Stimulated activated CD4-positive, alpha-beta T cell treated with anti-CD3 and anti-CD28 coated beads, TNF-alpha, amount 100 ng/mL, for 24 hours (primary cell): Measurements from ENCODE around the gene SPRED2.

Experiments used
- DNase-seq, 3 experiments: peaks; one replicate each; pipeline ENCODE4 v3.0.0-alpha.2; 2020; ENCODE audit warnings: low read depth in 3 of 3

SPRED2 gene

DNA sequence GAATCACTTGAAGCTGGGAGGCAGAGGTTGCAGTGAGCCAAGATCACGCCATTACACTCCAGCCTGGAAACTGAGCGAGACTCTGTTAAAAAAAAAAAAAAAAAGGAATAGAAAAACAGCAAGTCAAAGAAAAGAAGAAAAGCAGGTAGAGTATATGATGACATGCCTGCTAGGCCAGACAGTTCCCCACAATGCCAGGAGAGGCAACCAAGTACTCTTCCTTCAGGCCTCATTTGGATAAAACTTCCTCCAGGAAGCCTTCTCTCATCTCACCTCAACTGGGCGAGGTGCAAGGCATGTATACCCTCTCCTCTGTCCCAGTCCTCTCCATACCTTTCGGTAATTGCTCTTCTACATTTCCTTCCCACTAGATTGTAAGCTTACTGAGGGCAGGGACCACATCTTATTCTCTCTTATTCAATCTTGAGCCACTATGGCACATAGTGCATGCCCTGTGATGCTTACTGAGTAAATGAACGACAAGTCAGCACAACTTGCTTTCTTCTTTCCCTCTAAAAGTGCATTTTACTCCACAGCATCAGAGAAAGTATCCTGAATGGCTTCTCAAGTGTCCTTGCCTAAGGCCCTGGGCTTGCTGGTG lies 10.1 kb upstream of the SPRED2 start:
- DNase-seq: no peak

DNA sequence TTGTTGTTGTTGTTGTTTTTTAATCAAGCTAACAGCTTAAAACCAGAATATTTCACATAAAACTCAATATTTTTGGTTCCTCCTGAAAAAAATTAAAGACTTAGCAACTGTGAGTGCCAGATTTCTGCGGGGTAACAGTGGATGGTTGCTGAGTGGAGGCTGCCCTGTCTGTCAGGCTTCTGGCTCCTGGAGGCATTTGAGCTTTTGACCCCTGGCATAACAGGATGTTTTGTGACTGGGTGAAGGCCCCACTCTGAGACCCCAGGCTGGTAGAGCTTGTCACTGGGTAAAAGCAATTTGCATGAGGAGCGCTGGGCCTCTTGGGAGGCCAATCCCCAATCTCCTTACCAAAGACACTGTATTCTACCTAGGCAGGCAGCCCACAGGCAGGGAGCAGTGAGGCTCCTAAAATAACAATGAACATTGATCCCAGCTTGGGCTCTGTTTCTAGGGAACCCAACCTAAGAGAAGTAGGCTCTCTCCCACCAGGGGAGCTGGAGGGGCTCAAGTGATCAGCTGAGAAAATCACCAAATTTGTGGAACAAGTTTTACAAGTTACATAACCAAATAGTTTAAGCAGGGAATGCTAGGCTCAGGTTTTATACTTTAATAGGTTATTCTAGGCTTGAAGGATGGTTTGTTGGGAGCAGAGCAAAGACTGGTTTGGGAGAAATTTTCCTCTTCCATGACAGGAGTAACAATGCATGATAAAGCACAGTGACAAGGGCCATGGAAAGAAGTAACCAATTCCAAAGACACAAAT lies 5.9 kb upstream of the SPRED2 start:
- DNase-seq: no peak

DNA sequence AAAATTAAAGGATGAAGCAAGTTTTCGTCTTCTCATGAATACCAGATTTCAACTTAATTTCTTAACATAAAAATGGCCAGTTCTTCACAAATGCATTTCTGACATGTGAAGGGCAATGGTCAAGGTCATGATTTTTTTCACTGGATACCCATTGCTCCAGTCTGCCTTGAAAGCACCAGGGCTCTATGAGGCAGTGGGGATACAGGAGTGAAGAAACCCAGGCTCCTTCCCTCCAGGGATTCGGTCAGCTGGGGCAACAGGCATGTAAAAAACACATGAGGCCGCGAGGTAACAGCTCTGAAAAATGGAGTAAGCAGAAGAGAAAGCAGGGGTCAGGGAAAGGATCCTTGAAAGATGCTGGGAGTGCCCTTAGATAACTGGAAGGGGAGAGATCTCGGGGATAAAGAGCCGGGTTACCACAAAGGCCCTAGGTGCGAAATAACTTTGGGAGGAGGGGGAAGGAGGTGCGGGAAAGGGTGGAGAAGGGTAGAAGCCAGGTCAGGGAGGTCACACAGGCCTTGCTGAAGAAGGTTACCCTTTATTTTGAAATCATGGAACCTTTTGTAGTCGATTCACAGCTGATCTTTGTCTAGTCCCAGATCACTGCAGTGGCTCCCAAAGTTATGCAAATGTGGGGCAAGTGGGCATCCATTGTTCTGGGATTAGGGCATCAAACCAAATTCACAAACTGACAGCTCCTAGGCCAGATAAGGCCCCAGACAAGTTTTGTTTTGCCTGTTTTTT lies 5.2 kb upstream of the SPRED2 start:
- no peak for DNase-seq

DNA sequence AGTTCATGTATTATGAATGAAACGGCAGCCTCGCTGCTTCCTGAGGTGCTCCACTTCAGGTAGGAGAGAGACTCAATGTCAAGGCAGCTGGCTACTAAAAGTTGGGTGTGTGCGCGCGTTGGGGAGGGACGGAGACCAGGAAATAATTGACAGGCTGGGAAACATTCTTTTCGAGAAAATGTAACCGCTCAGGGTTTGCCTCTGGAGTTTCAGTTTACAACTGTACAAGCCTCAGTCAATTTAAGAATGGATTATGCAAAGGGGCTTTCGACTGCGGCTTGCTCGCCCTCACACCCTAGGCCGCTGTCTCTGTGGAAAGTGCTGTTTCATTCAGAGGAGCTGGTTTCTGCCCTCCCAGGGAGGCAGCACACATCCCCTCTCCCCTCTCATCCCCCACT lies 4.4 kb upstream of the SPRED2 start:
- DNase-seq: peak in 1 of 3 experiments; percentile 32

DNA sequence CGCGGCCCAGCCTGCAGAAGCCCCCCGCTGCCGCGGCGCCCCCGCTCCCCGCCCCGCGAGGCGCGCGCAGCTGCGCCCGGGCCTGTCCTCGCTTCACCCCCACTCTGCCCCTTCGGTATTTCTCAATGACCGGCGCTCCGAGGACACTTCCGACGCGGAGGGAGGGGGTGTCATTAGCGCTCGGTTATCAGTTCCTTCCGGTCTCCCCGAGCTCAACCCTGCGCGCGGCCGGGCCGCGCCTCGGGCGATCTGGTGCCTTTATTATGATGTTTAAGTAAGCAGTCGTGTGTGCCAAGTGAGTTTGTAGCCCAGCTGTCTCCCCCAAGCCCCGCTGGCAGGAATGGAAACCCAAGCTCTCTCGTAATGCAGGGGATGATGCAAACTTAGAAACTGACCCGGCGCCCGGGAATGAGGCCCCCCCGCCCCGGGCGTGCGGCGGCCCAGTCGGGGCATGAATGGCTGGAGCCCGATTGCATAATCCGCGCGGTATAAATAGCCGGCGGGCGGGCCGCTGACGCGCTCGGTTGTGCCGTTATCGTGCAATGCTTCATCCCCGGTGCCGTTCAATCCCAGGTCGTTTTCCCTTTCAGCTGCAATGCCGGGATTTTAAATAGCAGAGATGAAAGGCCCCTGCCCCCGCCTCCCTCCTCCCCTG lies 3.9 kb upstream of the SPRED2 start:
- peak in 2 of 3 experiments; percentile 5 to 24 for DNase-seq

DNA sequence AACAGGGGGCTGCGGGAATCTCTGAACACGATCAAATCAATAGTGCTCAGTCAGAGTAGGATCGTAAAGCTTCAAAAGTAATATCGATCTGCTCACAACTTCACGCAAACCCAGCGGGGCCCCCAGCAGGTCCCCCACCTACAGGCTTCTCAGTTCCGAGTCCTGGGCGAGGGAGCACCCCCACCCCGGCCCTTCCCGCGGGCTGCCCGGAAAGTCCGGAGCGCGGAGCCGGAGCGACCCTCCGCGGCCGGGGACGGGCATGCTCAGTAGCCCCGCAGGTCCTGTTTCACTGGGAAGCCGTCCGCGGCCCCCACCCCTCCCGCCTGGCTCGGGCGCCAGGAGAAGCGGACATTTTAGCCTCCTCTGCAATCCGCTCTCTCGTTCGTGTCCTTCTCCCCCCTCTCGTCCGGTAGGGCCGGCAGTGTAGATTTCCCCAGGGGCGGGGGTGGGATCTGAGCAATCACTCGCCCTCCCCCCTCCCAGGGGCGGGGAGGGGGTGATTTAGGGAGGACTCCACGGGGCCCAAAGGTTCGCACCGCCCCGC lies 3.3 kb upstream of the SPRED2 start:
- peak in 2 of 3 experiments; percentile 13 to 52 for DNase-seq

DNA sequence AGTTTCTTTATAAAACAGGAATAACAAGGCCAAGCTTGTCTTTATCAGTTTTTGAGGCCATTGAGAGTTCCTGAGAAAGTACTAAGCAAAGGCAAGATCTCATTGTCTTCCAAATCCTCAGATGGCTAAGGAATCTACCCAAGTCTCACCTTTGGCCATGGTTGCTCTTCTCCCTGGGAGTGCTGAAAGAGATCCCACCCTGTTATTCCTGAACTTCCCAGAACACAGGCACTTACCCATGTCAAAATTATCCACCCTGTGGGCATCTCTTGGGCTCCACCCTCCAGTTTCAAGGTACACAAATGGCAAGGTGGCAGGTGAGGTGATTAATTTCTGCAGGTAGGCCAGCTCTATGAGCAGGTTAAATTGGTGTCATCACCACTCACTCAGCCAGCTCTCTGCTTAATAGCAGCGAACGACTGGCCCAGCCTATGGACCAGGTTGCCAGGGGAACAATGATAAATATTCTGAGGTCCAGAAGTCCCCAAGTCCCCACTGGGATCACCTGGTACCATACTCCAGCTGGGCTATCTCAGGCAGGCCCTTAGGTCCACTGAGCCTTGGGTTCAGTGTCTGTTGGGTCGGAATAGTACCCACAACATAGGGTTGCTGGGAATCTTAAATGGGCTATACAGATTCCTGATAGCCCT lies 2.3 kb upstream of the SPRED2 start:
- DNase-seq: no peak

DNA sequence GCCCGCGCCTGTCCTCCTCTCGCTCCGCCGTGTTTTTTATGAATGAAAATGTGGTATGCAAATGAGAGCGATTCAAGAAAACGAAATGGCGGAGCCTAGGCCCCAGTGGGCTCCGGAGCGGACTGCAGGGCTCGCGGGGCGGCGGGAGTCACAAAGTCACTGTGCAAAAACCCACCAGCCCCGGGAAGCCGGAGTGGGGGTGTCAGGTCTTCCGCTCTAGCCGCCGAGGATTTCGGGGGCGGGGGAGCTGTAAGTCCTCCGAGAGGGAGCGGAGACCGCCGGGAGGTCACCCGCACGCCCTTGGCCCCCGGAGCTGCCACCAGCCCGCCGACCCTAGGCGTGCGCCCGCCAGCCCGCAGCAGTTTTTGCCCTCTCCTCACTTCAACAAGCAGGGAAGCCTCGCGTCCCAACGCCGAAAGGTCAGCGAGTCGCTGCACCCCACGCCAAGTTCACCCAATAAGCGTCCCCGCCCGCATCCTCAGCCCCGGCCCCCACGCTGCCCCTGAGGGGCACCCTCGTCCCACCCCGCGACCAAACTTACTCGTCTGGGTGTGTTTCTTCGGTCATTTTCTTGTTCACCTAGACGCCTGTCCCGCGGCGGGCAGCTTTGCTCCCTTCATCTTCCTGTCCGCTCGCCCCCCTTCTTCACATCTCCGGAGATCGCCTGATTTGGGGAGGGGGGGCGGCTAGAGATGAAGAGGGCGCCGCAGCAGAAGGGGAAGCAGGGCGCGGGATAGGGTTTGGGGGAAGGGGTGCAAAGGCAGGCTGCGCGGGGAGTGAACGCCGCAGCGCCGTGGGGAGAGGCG lies 775 bp downstream of the SPRED2 start:
- DNase-seq: peak in 1 of 3 experiments; percentile 32

DNA sequence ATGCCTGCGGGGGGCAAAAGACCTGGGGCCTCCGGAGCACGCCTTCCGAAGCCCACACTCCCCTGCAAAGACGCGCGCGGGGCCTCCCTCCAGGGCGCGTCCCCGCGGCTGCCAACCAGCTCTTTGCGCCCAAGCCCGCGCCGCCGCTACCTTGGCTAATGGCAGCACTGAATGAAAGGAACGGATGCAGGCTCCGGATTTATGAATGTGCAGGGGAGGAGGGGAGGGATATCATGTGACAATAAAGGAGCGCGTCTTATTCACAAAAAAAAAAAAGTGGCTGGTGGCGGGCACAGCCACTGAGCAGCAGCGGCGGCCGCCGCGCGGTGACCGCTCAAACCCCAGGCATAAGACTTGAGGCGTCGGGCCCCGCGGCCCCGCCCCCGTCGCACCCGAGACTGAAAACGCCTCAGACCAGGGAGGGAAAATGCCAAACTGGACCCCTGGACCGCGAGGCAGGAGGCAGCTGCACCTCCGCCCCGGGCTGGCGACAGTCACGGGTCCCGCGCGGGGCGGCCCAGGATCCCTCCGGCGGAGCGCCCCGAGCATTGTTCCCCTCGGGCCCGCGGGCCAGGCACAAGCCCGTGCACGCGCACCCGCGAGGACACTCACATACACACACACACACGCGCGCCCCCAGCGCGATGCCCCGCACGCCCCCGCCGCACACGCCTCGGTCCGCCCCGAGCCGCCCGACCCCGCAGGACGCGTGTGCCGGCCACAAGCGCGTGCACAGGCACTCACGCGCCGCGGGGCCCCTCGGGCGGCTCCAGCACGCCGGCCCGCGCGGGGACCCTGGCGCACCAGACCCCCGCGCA lies 1.6 kb downstream of the SPRED2 start:
- DNase-seq: peak in 2 of 3 experiments; percentile 33 to 53

DNA sequence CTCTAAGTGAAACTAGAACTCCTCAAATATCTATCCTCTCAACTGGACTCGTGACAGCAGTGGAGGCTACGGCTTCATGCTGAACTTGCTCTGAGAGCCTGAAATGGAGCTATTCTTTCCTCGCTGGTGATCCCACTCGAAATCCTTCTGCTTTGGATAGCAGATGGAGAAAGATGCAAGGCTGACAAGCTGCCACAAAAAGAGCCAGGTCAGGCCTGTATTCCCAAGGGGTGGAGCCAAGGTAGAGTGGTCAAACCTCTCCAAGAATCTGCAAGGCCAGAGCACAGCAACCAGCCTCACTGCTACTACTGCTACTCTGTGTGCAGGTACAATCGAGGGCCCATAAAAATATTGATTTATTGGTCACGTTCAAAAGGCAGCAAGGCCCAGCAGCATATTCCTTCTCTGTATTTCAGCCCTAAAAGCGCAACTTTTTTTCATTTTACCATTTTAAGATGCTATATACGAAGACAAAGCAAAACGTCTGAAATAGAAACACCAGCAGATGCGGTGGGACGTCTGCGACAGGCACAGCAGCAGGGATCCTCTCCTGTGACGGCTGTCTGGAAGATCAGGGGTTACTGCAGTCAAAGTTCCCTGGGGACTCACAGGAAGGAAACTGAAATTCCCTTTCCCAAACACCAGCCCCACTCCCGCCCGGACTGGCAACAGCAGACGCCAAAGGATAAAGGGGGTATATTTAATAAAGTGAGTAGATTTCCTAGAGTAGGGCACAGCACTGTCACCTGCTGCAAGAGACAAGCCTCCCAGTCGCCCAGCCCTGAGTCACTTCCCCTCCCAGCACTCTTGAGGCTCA lies 2.4 kb downstream of the SPRED2 start:
- no peak for DNase-seq

DNA sequence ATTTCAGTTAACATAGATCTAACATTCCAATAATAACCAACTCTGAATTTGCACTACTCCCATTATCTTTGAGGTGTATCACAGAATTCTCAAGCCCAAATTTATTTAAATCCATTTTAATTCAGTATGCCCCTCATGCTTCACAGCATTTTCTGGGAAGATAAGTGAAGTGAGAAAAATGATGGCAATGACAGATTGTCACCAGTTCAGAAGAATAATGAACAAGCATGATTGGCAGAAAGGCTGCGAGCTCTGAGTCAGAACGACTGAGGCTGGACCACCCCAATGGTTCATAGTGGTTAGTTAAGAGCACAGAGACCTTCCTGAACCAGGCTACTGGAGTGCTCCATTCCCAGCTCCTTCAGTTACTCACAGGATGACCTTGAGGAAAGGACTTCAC lies 4.9 kb downstream of the SPRED2 start:
- no peak for DNase-seq

DNA sequence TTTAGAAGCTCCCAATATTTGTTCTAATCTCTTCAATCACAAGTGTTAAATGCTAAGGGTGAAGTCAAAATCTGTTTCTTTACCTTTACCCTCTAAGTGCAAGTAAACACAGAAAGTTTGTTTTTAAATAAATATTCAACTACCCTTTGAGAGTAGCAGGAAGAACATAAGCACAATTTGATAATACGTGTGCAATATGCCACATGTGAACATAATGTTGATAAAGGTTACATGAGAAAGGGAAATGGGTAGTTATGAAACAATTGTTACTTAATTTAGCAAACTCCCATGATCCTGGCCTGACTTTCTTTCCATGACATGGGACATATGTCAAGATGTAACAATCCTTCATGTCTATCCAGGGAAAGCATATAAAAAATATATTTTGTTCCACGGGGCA lies 7.1 kb downstream of the SPRED2 start:
- no peak for DNase-seq

DNA sequence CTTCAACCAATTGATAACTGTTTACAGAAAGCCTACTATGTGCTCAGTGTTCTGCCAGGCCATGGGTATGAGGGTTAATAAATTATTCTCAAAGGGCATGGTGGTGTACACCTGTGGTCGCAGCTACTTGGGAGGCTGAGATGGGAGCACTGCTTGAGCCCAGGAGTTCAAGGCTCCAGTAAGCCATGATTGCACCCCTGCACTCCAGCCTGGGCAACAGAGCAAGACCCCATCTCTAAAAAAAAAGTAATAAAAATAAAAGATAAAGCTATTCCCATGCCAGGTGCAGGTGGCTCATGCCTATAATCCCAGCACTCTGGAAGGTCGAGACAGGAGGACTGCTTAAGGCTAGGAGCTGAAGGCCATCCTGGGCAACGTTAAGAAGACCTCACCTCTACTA lies 8.0 kb downstream of the SPRED2 start:
- DNase-seq: no peak

DNA sequence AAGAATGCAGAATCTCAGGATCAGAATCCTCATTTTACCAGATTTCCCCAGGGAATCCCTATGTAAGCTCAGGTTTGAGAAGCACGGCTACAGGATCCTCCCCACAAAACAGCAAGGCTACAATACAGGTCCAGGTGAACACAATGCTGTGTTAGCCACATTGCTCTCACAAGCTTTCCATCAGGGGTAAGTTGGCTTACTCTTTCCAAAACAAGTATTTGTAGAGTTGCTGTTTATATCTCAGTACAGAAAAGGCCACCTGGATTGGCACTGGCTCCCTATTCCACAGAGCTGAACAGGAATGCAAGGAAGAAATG lies 11.0 kb downstream of the SPRED2 start:
- DNase-seq: no peak

DNA sequence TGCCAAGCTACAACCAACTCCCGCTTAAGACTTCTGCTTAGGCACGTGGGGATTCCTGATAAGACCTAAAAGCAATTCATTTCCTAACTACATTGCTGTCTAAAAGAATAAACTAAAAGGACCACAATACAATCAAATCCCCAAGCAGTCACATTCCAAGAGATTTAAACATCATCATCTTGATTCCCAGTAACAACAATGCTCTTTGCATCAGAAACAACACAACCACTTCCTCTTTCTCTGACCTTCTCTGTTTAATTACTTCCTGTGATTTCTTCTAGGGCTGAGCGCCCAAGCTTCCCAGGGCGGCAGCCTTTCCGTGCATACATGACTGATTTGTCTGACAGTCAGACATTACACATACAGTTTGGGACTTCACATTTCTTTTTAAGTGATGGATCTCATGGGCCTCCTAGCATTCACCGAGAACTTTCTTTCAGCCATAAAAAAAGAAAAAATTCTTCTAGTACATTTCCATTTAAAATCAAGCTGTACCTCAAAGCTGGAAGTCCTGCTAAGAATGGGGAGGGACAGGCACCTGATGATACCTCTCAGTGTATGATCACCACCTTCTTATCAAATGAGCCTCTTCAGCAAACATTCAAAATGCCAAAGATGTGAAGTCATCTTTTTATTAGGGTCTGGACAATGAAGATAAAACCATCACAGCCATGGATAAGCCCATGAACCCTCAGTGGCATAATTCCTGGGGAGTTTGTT lies 11.5 kb downstream of the SPRED2 start:
- DNase-seq: no peak

DNA sequence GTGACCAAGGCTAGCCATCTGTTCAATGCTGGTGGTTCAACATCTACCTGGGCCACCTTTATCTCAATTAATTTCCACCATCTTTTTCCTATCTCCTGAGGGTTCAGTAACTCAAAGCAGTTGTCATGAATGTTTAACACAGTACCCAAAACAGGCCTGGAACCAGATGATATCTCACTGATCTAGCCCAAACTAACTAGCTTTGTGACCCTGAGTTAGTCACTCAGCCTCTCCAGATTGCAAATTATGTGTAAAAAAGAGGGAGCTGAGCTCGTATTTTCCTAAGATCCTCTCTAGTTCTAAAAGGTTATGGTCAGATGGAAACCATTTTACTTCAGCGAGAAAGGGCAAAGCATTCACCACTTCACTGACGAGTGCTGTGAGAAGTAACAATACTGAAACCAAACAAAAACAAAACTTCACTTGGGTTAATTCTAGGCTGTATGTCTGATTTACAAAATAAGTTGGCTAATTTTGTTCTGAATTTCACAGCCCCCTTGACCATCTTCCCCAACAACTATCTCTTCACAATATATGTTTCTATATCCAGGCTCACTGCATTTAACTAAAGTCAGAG lies 14.8 kb downstream of the SPRED2 start:
- DNase-seq: no peak

DNA sequence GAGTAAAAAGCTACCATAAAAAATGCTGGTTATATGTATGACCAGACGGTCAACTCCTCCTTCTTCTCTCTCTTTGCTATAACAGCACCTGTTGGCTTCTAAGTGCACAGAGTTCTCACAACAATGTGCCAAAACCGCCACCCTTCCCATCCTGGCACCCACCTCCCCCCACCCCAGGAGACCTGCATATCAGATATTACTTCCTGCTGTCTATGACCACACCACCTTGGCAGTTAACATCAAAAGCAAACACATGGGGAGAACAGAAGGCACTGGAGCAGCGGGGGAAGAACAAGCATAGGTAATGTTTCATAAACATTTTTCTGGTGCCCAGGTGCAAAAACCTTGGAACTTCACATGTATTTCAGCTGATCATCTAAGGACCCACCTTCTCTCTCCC lies 15.5 kb downstream of the SPRED2 start:
- no peak for DNase-seq

DNA sequence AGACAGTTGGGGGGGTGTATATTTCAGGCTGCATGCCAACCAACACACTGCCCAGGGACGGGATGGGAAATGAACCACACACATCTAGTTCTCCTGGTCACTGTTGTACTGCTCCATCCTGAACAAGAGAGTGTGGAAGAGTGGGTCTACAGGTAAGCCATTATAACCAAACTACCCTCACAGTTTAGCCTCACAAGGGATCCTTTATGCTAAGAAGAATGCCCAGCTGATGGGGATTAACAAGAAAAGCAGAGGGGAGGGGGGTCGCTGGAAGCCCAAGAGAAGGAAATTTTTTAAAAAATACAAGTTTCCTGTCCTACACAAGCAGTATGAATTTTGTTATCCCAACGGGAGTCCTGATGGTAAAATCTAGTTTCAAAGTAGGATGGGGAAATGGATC lies 16.1 kb downstream of the SPRED2 start:
- no peak for DNase-seq
